SJSA1 (cell line): ENCODE results near the gene MTOR. TPM values are rescaled to one million over a fixed set of nuclear protein-coding genes. Genes with fewer than 3 reads are reported as not detected.

Experiments used
- DNase-seq, 2 experiments: peaks; one replicate each; pipeline ENCODE4 v3.0.0-alpha.2; 2015 to 2020; ENCODE audit warnings: low spot score in 2 of 2, low read depth in 1 of 2
- H3K27ac ChIP-seq: fragments of 250-450 bp; sonication (Bioruptor Pico); 2 replicates; pipeline ENCODE4 v1.5.1; 2020; ENCODE audit warnings: mild to moderate bottlenecking, moderate library complexity
- H3K27me3 ChIP-seq: fragments of 250-450 bp; sonication (Bioruptor Pico); replicated peaks from 2 replicates; pipeline ENCODE4 v1.5.1; 2020; ENCODE audit warnings: mild to moderate bottlenecking, moderate library complexity
- H3K36me3 ChIP-seq: fragments of 250-450 bp; sonication (Bioruptor Pico); 2 replicates; pipeline ENCODE4 v1.5.1; 2020; ENCODE audit warnings: mild to moderate bottlenecking
- H3K4me1 ChIP-seq: fragments of 250-450 bp; sonication (Bioruptor Pico); replicated peaks from 2 replicates; pipeline ENCODE4 v1.6.1; 2021; ENCODE audit warnings: mild to moderate bottlenecking
- H3K4me3 ChIP-seq: fragments of 250-450 bp; sonication (Bioruptor Pico); 2 replicates; pipeline ENCODE4 v1.5.1; 2020; ENCODE audit warnings: mild to moderate bottlenecking
- H3K9me3 ChIP-seq: fragments of 250-450 bp; sonication (Bioruptor Pico); replicated peaks from 2 replicates; pipeline ENCODE4 v1.5.1; 2020; ENCODE audit warnings: mild to moderate bottlenecking
- total RNA-seq: library from RNA; depleted of rRNA; stranded (reverse); fragments of >200 nt; shearing (Covaris generic); gene quantifications from 2 replicates; pipeline ENCODE4 v1.2.3, GENCODE V29; 2014

MTOR gene
- total RNA-seq, 1 experiment from 2014 or later: 51.2 TPM

- H3K27ac ChIP-seq: no peak overlapping the region
- H3K9me3 ChIP-seq: no peaks in the 10 kb centered on the region
- peaks cover 76% of the 10 kb centered on the region for H3K36me3 ChIP-seq
- H3K4me3 ChIP-seq: no peak overlapping the region
- no peaks in the 10 kb centered on the region for H3K4me1 ChIP-seq
- DNase-seq: no peak
- H3K27me3 ChIP-seq: no peaks in the 10 kb centered on the region
Measured at GRCh38 chr1:11134898-11135266, 127.5 kb downstream of the MTOR start.

- no peak overlapping the region for H3K27ac ChIP-seq
- H3K4me1 ChIP-seq: no peaks in the 10 kb centered on the region
- DNase-seq: no peak
- H3K9me3 ChIP-seq: no peaks in the 10 kb centered on the region
- H3K27me3 ChIP-seq: no peaks in the 10 kb centered on the region
- H3K36me3 ChIP-seq: peaks cover 77% of the 10 kb centered on the region
- no peak overlapping the region for H3K4me3 ChIP-seq
Measured at GRCh38 chr1:11134251-11134897, 128.0 kb downstream of the MTOR start.

GRCh38 chr1:11132563-11133293 is 129.6 kb downstream of the MTOR start:
- H3K36me3 ChIP-seq: peaks cover 80% of the 10 kb centered on the region
- no peak for DNase-seq
- H3K9me3 ChIP-seq: no peaks in the 10 kb centered on the region
- no peaks in the 10 kb centered on the region for H3K27me3 ChIP-seq
- no peaks in the 10 kb centered on the region for H3K4me1 ChIP-seq
- H3K27ac ChIP-seq: no peak overlapping the region
- no peak overlapping the region for H3K4me3 ChIP-seq

- no peak for DNase-seq
- Histone ChIP-seq H3K36me3 (peaks cover 82% of the 10 kb centered on the region), H3K4me3 (no peak overlapping the region), H3K4me1 (no peaks in the 10 kb centered on the region), H3K27ac (no peak overlapping the region), H3K9me3 (no peaks in the 10 kb centered on the region), H3K27me3 (no peaks in the 10 kb centered on the region)
Measured at GRCh38 chr1:11131816-11132215, 130.5 kb downstream of the MTOR start.

- Histone ChIP-seq H3K4me3 (no peak overlapping the region), H3K9me3 (no peaks in the 10 kb centered on the region), H3K27me3 (no peaks in the 10 kb centered on the region), H3K4me1 (no peaks in the 10 kb centered on the region), H3K36me3 (peaks cover 82% of the 10 kb centered on the region), H3K27ac (no peak overlapping the region)
- DNase-seq: no peak
Measured at GRCh38 chr1:11130406-11130805, 131.9 kb downstream of the MTOR start.

GRCh38 chr1:11129649-11130390 is 132.5 kb downstream of the MTOR start:
- no peak overlapping the region for H3K4me3 ChIP-seq
- no peaks in the 10 kb centered on the region for H3K4me1 ChIP-seq
- peaks cover 86% of the 10 kb centered on the region for H3K36me3 ChIP-seq
- no peaks in the 10 kb centered on the region for H3K27me3 ChIP-seq
- no peak overlapping the region for H3K27ac ChIP-seq
- no peaks in the 10 kb centered on the region for H3K9me3 ChIP-seq
- DNase-seq: no peak

- Histone ChIP-seq H3K36me3 (peaks cover 81% of the 10 kb centered on the region), H3K27ac (no peak overlapping the region), H3K9me3 (no peaks in the 10 kb centered on the region), H3K4me3 (no peak overlapping the region), H3K27me3 (no peaks in the 10 kb centered on the region), H3K4me1 (no peaks in the 10 kb centered on the region)
- no peak for DNase-seq
Measured at GRCh38 chr1:11126569-11126968, 135.8 kb downstream of the MTOR start.

GRCh38 chr1:11125931-11126330 is 136.4 kb downstream of the MTOR start:
- no peaks in the 10 kb centered on the region for H3K27me3 ChIP-seq
- no peaks in the 10 kb centered on the region for H3K4me1 ChIP-seq
- no peak overlapping the region for H3K4me3 ChIP-seq
- H3K36me3 ChIP-seq: peaks cover 83% of the 10 kb centered on the region
- no peaks in the 10 kb centered on the region for H3K9me3 ChIP-seq
- no peak for DNase-seq
- no peak overlapping the region for H3K27ac ChIP-seq

- Histone ChIP-seq H3K27ac (no peak overlapping the region), H3K27me3 (no peaks in the 10 kb centered on the region), H3K9me3 (no peaks in the 10 kb centered on the region), H3K36me3 (peaks cover 79% of the 10 kb centered on the region), H3K4me1 (no peaks in the 10 kb centered on the region), H3K4me3 (no peak overlapping the region)
- no peak for DNase-seq
Measured at GRCh38 chr1:11124965-11125364, 137.4 kb downstream of the MTOR start.

GRCh38 chr1:11116318-11116717 is 146.0 kb downstream of the MTOR start:
- Histone ChIP-seq H3K9me3 (no peaks in the 10 kb centered on the region), H3K27ac (no peak overlapping the region), H3K4me3 (no peak overlapping the region), H3K27me3 (no peaks in the 10 kb centered on the region), H3K4me1 (no peaks in the 10 kb centered on the region), H3K36me3 (peaks cover 64% of the 10 kb centered on the region)
- DNase-seq: no peak

- no peaks in the 10 kb centered on the region for H3K9me3 ChIP-seq
- no peaks in the 10 kb centered on the region for H3K27me3 ChIP-seq
- H3K4me3 ChIP-seq: no peak overlapping the region
- peaks cover 56% of the 10 kb centered on the region for H3K36me3 ChIP-seq
- no peak for DNase-seq
- H3K27ac ChIP-seq: no peak overlapping the region
- H3K4me1 ChIP-seq: no peaks in the 10 kb centered on the region
Measured at GRCh38 chr1:11114966-11115365, 147.4 kb downstream of the MTOR start.

GRCh38 chr1:11109047-11109760 is 153.1 kb downstream of the MTOR start:
- no peaks in the 10 kb centered on the region for H3K4me1 ChIP-seq
- peaks cover 57% of the 10 kb centered on the region for H3K36me3 ChIP-seq

GRCh38 chr1:11107599-11107998 is 154.8 kb downstream of the MTOR start:
- DNase-seq: no peak
- no peaks in the 10 kb centered on the region for H3K4me1 ChIP-seq
- no peak overlapping the region for H3K4me3 ChIP-seq
- no peaks in the 10 kb centered on the region for H3K27me3 ChIP-seq
- H3K9me3 ChIP-seq: no peaks in the 10 kb centered on the region
- H3K36me3 ChIP-seq: peaks cover 43% of the 10 kb centered on the region
- no peak overlapping the region for H3K27ac ChIP-seq

More at GRCh38 chr1:11109047-11109760, 153.1 kb downstream of the MTOR start:
- no peak for DNase-seq
- H3K9me3 ChIP-seq: no peaks in the 10 kb centered on the region
- H3K4me3 ChIP-seq: no peak overlapping the region
- no peak overlapping the region for H3K27ac ChIP-seq
- no peaks in the 10 kb centered on the region for H3K27me3 ChIP-seq
